Astrocyte of the spinal cord (primary cell): ENCODE data around the gene LINGO3.
"Not testable (repeated sequence)": the region's sequence is repeated elsewhere in the genome, so short reads cannot be mapped to it uniquely, and the experiment has no call there.

Source experiments
- DNase-seq: peaks from one replicate; pipeline ENCODE4 v3.0.0; 2011; ENCODE audit warnings: low read depth, low spot score
- H3K4me3 ChIP-seq: 2 replicates; pipeline ENCODE4 v1.5.1; 2011; ENCODE audit warnings: low read depth, mild to moderate bottlenecking, low read length, moderate library complexity
- CTCF ChIP-seq: IDR thresholded peaks from 2 replicates; pipeline ENCODE4 v1.5.1; 2012; ENCODE audit warnings: low read depth, mild to moderate bottlenecking, low read length, inconsistent platforms
- in situ Hi-C: cut with HindIII; loops from 2 replicates; pipeline ENCODE4 v1.10.0; 2017; ENCODE audit warnings: low sequenced_read_pairs

The LINGO3 gene

GRCh38 chr19:2286402-2287140 is 21.4 kb downstream of the LINGO3 start:
- in situ Hi-C loops = no loop called here
- no peak for DNase-seq
- H3K4me3 ChIP-seq = no peak overlapping the region
- TF ChIP-seq CTCF = no peak

- H3K4me3 ChIP-seq = no peak overlapping the region
- DNase-seq = no peak
- TF ChIP-seq CTCF = no peak
- in situ Hi-C loops = no loop called here
Observed at GRCh38 chr19:2283835-2284507, 24.0 kb downstream of the LINGO3 start.

- no peak for DNase-seq
- no peak overlapping the region for H3K4me3 ChIP-seq
- TF ChIP-seq CTCF = no peak
- in situ Hi-C loops = no loop called here
Observed at GRCh38 chr19:2282862-2283237, 25.1 kb downstream of the LINGO3 start.

- peak; percentile 50 for DNase-seq
- TF ChIP-seq CTCF = no peak
- peak within 1 kb of the TSS; percentile 28 for H3K4me3 ChIP-seq
- in situ Hi-C loops = no loop called here
Observed at GRCh38 chr19:2282062-2282861, 25.7 kb downstream of the LINGO3 start, which contains the start of gene PEAK3. PEAK3 (minus strand) TSS chr19:2282175; CDS start chr19:2280931, 1,244 bp downstream.

- DNase-seq, in situ Hi-C loops: not testable (repeated sequence)
- H3K4me3 ChIP-seq = peak overlapping the region; percentile 28
Observed at GRCh38 chr19:2281265-2282061, 26.5 kb downstream of the LINGO3 start.

- DNase-seq = no peak
- H3K4me3 ChIP-seq = no peak overlapping the region
- no peak for TF ChIP-seq CTCF
- in situ Hi-C loops = no loop called here
Observed at GRCh38 chr19:2280633-2281264, 27.2 kb downstream of the LINGO3 start.
